ENCODE results near the gene COX7A1.
"Not testable (repeated sequence)": the region's sequence is repeated elsewhere in the genome, so short reads cannot be mapped to it uniquely, and the experiment has no call there.

Gene COX7A1

GRCh38 chr19:36152352-36153091 lies at the start of gene COX7A1:
COX7A1 (minus strand) TSS chr19:36152447; CDS start chr19:36152407, 40 bp downstream.
- DNase-seq, result no peak

- DNase-seq, result no peak
Observed at GRCh38 chr19:36201684-36202083, 49.4 kb upstream of the COX7A1 start.

GRCh38 chr19:36198119-36198518 lies 45.9 kb upstream of the COX7A1 start:
- DNase-seq, result no peak

GRCh38 chr19:36196249-36196648 lies 44.0 kb upstream of the COX7A1 start:
- DNase-seq, result no peak

GRCh38 chr19:36186722-36187121 lies 34.5 kb upstream of the COX7A1 start:
- not testable (repeated sequence) for DNase-seq

GRCh38 chr19:36183245-36183628 lies 31.0 kb upstream of the COX7A1 start:
- DNase-seq, result no peak

- no peak for DNase-seq
Observed at GRCh38 chr19:36182612-36183244, 30.5 kb upstream of the COX7A1 start.

- DNase-seq, result not testable (repeated sequence)
Observed at GRCh38 chr19:36179077-36179476, 26.8 kb upstream of the COX7A1 start.

GRCh38 chr19:36173846-36174245 lies 21.6 kb upstream of the COX7A1 start:
- not testable (repeated sequence) for DNase-seq

- no peak for DNase-seq
Observed at GRCh38 chr19:36172852-36173251, 20.6 kb upstream of the COX7A1 start.

- no peak for DNase-seq
Observed at GRCh38 chr19:36169084-36169760, 17.0 kb upstream of the COX7A1 start.

- no peak for DNase-seq
Observed at GRCh38 chr19:36163813-36164212, 11.6 kb upstream of the COX7A1 start.

GRCh38 chr19:36160821-36161596 lies 8.8 kb upstream of the COX7A1 start:
- no peak for DNase-seq

GRCh38 chr19:36153126-36153525 lies 879 bp upstream of the COX7A1 start:
- no peak for DNase-seq

GRCh38 chr19:36152019-36152351 lies 262 bp downstream of the COX7A1 start:
- no peak for DNase-seq

GRCh38 chr19:36151144-36152018 lies 866 bp downstream of the COX7A1 start:
- no peak for DNase-seq

GRCh38 chr19:36150586-36150985 lies 1.7 kb downstream of the COX7A1 start:
- no peak for DNase-seq

GRCh38 chr19:36149673-36150406 lies 2.4 kb downstream of the COX7A1 start:
- DNase-seq, result no peak

GRCh38 chr19:36144624-36145023 lies 7.6 kb downstream of the COX7A1 start:
- DNase-seq, result no peak

GRCh38 chr19:36142496-36142895 lies 9.8 kb downstream of the COX7A1 start:
- DNase-seq, result no peak

- no peak for DNase-seq
Observed at GRCh38 chr19:36142046-36142445, 10.2 kb downstream of the COX7A1 start.

All from activated CD4-positive, alpha-beta T cell treated with anti-CD3 and anti-CD28 coated beads, Interleukin-10, Interleukin-2, amounts not matched to agents 100 ng/mL and 50 ng/mL, durations not matched to agents 16 hours and 8 hours (primary cell).